HepG2 (cell line): ENCODE results near the gene LYZ. TPM values are rescaled to one million over a fixed set of nuclear protein-coding genes. Genes with fewer than 3 reads are reported as not detected.

Experiments used
- AGO1 ChIP-seq: fragments of 200-400 bp; formaldehyde crosslinking; IDR thresholded peaks from 2 replicates; pipeline ENCODE4 v1.6.1; 2017; ENCODE audit warnings: mild to moderate bottlenecking, low read depth, low read length, moderate library complexity; ENCODE audit not compliant: poor library complexity, severe bottlenecking
- ETV5 ChIP-seq: IDR thresholded peaks from 2 replicates; pipeline ENCODE4 v1.6.1; 2018; ENCODE audit warnings: missing biosample characterization, missing genetic modification reagents, inconsistent platforms, borderline replicate concordance
- NCOA5 ChIP-seq: sonication (generic); formaldehyde crosslinking; IDR thresholded peaks from 2 replicates; pipeline ENCODE4 v1.4.0; 2020; ENCODE audit warnings: missing genetic modification reagents
- PLRG1 ChIP-seq: fragments of 450-650 bp; conservative IDR thresholded peaks from 2 replicates; pipeline ENCODE4 v1.6.1; 2016
- SIN3A ChIP-seq: IDR thresholded peaks from 2 replicates; pipeline ENCODE4 v1.6.1; 2011; ENCODE audit warnings: low read depth, mild to moderate bottlenecking, control low read depth, low read length, borderline replicate concordance
- TMF1 ChIP-seq: sonication (generic); formaldehyde crosslinking; IDR thresholded peaks from 2 replicates; pipeline ENCODE4 v1.8.1; 2022; ENCODE audit warnings: low read depth, missing genetic modification reagents
- ZNF496 ChIP-seq: sonication (generic); formaldehyde crosslinking; IDR thresholded peaks from 2 replicates; pipeline ENCODE4 v1.8.1; 2023; ENCODE audit warnings: mild to moderate bottlenecking, moderate library complexity, missing genetic modification reagents; ENCODE audit not compliant: insufficient replicate concordance
- ZNF781 ChIP-seq: sonication (generic); formaldehyde crosslinking; IDR thresholded peaks from 2 replicates; pipeline ENCODE4 v1.5.1; 2020; ENCODE audit warnings: borderline replicate concordance, mild to moderate bottlenecking, missing genetic modification reagents; ENCODE audit errors: not compliant biosample characterization
- ZNF878 ChIP-seq: sonication (generic); formaldehyde crosslinking; IDR thresholded peaks from 2 replicates; pipeline ENCODE4 v1.8.1; 2023; ENCODE audit warnings: mild to moderate bottlenecking, missing genetic modification reagents, moderate library complexity
- polyA plus RNA-seq, 8 experiments: library from polyadenylated mRNA; depleted of rRNA in 3 of 8; stranded (reverse) in 7 of 8; unstranded in 1 of 8; fragments of >200 nt; fragmentation: Illumina TruSeq in 4 of 8; extraction: Trizol in 4 of 8; gene quantifications; 2 replicates each; pipeline versions ENCODE4 v1.2.1 to v1.2.3, GENCODE V29; 2011 to 2016; ENCODE audit warnings: low read depth in 4 of 8, missing spikeins in 1 of 8, mixed read lengths in 1 of 8; ENCODE audit not compliant: insufficient read depth in 1 of 8
- total RNA-seq, 5 experiments: library from RNA; depleted of rRNA; stranded (reverse); fragments of >200 nt; fragmentation: Illumina TruSeq; extraction: Trizol; gene quantifications; 2 replicates each; pipeline ENCODE4 v1.2.3, GENCODE V29; 2016; ENCODE audit warnings: low read depth in 1 of 5
- TF ChIP-seq, protein P1 (sequence below): sonication (generic); formaldehyde crosslinking; IDR thresholded peaks from 2 replicates; pipeline ENCODE4 v1.4.0; 2020; ENCODE audit warnings: missing genetic modification reagents
- TF ChIP-seq, protein P2 (sequence below): sonication (generic); formaldehyde crosslinking; IDR thresholded peaks from 2 replicates; pipeline ENCODE4 v1.4.0; 2020; ENCODE audit warnings: mild to moderate bottlenecking, low read depth, missing genetic modification reagents
- TF ChIP-seq, protein P3 (sequence below): sonication (generic); formaldehyde crosslinking; IDR thresholded peaks from 2 replicates; pipeline ENCODE4 v1.5.0; 2020; ENCODE audit warnings: mild to moderate bottlenecking, low read depth, missing genetic modification reagents, borderline replicate concordance
- TF ChIP-seq, protein P4 (sequence below): sonication (generic); formaldehyde crosslinking; IDR thresholded peaks from 2 replicates; pipeline ENCODE4 v1.4.0; 2020; ENCODE audit warnings: missing genetic modification reagents
- TF ChIP-seq, protein P5 (sequence below): sonication (generic); formaldehyde crosslinking; IDR thresholded peaks from 2 replicates; pipeline ENCODE4 v1.8.0; 2022; ENCODE audit warnings: mild to moderate bottlenecking, missing genetic modification reagents; ENCODE audit not compliant: insufficient replicate concordance

LYZ gene
- total and polyA plus RNA-seq, 2 of the 13 experiments (the other 11 are each of a cell fraction or from before 2014, with no cell fraction given), result 1,788 to 2,054 TPM

DNA sequence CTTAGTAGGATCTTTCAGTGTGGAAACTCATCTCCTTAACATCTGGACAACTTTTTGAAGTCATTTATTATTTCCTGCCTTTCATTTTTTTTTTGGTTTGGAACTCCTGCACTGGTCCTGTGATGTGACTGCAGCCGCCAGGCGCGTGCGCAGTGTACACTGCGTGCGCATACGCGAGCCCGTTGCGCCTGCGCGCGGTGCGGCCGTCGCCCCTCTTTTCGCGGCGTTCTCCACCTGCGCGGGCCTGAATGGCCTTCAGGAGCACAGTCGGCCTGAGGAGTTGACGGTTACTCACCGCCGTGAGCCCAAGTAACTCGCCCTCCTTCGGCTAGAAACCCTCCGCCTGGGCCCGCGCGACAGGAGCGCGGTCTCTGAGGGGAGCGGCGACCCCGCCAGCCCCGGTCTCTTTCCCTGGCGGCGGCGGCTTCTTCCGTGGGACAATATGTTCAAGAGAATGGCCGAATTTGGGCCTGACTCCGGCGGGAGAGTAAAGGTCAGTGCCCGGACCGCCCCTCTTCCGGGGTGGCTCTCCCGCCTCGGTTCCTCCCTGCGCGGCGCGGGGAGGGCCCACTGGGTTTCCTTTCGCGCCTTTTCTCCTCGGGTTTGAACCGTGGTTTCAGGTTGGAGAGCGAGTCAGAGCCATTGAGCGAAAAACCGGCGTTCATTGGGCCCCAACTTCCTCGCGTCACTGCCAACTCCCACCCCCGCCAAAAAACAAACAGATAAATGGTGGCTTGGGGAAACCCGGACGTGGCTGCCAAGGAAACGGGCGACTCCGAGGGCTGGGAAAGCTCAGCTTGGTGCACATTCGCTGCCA is 11.6 kb downstream of the LYZ start, which contains the start of gene YEATS4 (continued):
- TF ChIP-seq, protein P1, sequence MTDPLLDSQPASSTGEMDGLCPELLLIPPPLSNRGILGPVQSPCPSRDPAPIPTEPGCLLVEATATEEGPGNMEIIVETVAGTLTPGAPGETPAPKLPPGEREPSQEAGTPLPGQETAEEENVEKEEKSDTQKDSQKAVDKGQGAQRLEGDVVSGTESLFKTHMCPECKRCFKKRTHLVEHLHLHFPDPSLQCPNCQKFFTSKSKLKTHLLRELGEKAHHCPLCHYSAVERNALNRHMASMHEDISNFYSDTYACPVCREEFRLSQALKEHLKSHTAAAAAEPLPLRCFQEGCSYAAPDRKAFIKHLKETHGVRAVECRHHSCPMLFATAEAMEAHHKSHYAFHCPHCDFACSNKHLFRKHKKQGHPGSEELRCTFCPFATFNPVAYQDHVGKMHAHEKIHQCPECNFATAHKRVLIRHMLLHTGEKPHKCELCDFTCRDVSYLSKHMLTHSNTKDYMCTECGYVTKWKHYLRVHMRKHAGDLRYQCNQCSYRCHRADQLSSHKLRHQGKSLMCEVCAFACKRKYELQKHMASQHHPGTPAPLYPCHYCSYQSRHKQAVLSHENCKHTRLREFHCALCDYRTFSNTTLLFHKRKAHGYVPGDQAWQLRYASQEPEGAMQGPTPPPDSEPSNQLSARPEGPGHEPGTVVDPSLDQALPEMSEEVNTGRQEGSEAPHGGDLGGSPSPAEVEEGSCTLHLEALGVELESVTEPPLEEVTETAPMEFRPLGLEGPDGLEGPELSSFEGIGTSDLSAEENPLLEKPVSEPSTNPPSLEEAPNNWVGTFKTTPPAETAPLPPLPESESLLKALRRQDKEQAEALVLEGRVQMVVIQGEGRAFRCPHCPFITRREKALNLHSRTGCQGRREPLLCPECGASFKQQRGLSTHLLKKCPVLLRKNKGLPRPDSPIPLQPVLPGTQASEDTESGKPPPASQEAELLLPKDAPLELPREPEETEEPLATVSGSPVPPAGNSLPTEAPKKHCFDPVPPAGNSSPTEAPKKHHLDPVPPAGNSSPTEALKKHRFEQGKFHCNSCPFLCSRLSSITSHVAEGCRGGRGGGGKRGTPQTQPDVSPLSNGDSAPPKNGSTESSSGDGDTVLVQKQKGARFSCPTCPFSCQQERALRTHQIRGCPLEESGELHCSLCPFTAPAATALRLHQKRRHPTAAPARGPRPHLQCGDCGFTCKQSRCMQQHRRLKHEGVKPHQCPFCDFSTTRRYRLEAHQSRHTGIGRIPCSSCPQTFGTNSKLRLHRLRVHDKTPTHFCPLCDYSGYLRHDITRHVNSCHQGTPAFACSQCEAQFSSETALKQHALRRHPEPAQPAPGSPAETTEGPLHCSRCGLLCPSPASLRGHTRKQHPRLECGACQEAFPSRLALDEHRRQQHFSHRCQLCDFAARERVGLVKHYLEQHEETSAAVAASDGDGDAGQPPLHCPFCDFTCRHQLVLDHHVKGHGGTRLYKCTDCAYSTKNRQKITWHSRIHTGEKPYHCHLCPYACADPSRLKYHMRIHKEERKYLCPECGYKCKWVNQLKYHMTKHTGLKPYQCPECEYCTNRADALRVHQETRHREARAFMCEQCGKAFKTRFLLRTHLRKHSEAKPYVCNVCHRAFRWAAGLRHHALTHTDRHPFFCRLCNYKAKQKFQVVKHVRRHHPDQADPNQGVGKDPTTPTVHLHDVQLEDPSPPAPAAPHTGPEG, result peak; percentile 73; the same call in 1 of the 2 replicates
- TF ChIP-seq, protein P2, sequence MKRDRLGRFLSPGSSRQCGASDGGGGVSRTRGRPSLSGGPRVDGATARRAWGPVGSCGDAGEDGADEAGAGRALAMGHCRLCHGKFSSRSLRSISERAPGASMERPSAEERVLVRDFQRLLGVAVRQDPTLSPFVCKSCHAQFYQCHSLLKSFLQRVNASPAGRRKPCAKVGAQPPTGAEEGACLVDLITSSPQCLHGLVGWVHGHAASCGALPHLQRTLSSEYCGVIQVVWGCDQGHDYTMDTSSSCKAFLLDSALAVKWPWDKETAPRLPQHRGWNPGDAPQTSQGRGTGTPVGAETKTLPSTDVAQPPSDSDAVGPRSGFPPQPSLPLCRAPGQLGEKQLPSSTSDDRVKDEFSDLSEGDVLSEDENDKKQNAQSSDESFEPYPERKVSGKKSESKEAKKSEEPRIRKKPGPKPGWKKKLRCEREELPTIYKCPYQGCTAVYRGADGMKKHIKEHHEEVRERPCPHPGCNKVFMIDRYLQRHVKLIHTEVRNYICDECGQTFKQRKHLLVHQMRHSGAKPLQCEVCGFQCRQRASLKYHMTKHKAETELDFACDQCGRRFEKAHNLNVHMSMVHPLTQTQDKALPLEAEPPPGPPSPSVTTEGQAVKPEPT (CRISPR knock-in tag), result peak; percentile 76; the same call in 1 of the 2 replicates
- TF ChIP-seq ZNF781 (CRISPR knock-in tag) (peak; percentile 78), ETV5 (peak; percentile 86), NCOA5 (CRISPR knock-in tag) (no peak), AGO1 (peak; percentile 56), ZNF496 (CRISPR knock-in tag) (no peak), ZNF878 (CRISPR knock-in tag) (peak; percentile 85; the same call in 1 of the 2 replicates), SIN3A (peak; percentile 99), PLRG1 (no peak), TMF1 (CRISPR knock-in tag) (no peak; the same call in none of the 2 replicates)
- TF ChIP-seq, protein P3, sequence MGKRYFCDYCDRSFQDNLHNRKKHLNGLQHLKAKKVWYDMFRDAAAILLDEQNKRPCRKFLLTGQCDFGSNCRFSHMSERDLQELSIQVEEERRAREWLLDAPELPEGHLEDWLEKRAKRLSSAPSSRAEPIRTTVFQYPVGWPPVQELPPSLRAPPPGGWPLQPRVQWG, result no peak
- TF ChIP-seq, protein P4, sequence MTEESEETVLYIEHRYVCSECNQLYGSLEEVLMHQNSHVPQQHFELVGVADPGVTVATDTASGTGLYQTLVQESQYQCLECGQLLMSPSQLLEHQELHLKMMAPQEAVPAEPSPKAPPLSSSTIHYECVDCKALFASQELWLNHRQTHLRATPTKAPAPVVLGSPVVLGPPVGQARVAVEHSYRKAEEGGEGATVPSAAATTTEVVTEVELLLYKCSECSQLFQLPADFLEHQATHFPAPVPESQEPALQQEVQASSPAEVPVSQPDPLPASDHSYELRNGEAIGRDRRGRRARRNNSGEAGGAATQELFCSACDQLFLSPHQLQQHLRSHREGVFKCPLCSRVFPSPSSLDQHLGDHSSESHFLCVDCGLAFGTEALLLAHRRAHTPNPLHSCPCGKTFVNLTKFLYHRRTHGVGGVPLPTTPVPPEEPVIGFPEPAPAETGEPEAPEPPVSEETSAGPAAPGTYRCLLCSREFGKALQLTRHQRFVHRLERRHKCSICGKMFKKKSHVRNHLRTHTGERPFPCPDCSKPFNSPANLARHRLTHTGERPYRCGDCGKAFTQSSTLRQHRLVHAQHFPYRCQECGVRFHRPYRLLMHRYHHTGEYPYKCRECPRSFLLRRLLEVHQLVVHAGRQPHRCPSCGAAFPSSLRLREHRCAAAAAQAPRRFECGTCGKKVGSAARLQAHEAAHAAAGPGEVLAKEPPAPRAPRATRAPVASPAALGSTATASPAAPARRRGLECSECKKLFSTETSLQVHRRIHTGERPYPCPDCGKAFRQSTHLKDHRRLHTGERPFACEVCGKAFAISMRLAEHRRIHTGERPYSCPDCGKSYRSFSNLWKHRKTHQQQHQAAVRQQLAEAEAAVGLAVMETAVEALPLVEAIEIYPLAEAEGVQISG (CRISPR knock-in tag), result peak; percentile 87
- TF ChIP-seq, protein P5, sequence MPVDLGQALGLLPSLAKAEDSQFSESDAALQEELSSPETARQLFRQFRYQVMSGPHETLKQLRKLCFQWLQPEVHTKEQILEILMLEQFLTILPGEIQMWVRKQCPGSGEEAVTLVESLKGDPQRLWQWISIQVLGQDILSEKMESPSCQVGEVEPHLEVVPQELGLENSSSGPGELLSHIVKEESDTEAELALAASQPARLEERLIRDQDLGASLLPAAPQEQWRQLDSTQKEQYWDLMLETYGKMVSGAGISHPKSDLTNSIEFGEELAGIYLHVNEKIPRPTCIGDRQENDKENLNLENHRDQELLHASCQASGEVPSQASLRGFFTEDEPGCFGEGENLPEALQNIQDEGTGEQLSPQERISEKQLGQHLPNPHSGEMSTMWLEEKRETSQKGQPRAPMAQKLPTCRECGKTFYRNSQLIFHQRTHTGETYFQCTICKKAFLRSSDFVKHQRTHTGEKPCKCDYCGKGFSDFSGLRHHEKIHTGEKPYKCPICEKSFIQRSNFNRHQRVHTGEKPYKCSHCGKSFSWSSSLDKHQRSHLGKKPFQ (CRISPR knock-in tag), result no peak
